NCI-H1694 treated with DMSO at 0.1 percent for 48 hours (cell line): ENCODE results near the gene PNMA8B.
"Not testable (repeated sequence)": the region's sequence is repeated elsewhere in the genome, so short reads cannot be mapped to it uniquely, and the experiment has no call there.

Experiments used
- DNase-seq: peaks from one replicate; lab custom pipeline; 2025; lab: John Stamatoyannopoulos, UW

The PNMA8B gene

DNA sequence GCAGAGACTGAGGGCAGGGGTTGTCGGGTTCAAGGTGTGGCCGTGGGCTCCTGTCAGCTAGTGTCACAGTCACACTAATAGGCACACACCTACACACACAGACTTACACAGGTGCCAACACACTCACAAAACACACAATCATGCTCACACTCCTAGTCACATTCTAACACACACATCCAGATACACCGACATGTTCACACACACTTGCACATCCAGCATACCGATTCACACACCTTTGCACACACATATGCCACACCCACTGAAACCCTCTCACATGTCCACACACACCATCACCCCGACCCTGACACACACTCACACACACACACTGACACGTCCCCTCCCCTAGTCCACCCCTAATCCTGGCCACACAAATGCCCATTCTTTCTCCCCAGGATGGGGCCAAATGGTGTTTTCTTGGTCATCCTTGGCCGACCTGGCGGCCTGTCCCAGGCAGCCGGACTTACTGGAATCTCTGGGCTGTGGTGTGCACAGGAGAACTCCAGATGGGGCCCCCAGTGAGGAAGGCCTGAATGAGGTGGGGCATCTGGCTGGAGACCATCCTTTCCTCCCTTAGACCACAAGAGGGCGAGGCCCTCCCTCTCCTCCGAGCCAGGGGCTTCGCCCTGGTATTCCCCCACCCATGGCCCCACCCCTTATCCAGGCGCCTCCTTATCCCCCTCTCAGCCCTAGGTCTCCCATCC is 19.1 kb upstream of the PNMA8B start:
- DNase-seq, result no peak

DNA sequence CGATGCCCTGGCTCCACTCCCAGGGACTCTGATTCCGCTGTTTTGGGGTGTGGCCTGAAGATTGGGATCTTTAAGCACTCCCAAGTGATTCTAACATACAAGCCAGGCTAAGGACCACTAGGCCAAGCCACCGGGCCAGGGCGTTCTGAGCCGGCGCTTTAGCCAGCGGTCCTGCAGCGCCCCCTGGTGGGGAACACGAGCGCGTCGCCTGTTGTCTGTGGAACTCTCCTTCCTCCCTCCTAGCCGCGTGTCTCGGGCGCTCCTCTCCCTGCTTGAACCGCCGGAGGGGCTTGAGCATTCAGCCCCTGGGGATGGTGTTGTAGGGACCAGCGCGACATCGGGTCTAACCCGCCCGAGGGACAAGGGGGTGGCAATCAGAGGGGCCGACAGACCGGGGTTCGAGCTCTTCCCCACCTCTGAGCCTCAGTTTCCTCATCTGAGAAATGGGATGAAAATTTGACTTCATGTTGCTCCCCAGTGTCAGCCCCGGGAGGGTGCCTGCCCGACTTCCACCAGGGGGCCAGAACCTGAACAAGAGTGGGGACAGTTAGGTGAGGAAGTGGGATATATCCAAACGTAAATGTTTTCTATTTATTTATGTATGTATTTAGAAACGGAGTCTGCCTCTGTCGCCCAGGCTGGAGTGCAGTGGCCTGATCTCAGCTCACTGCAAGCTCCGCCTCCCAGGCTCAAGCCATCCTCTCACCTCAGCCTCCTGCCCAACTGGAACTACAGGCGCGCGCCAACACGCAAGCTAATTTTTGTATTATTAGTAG is 18.0 kb upstream of the PNMA8B start:
- DNase-seq, result peak; percentile 67

GRCh38 chr19:46511237-46511636 is 15.6 kb upstream of the PNMA8B start:
- no peak for DNase-seq

- no peak for DNase-seq
These were observed 12.5 kb upstream of the PNMA8B start for GRCh38 chr19:46508206-46508605.

DNA sequence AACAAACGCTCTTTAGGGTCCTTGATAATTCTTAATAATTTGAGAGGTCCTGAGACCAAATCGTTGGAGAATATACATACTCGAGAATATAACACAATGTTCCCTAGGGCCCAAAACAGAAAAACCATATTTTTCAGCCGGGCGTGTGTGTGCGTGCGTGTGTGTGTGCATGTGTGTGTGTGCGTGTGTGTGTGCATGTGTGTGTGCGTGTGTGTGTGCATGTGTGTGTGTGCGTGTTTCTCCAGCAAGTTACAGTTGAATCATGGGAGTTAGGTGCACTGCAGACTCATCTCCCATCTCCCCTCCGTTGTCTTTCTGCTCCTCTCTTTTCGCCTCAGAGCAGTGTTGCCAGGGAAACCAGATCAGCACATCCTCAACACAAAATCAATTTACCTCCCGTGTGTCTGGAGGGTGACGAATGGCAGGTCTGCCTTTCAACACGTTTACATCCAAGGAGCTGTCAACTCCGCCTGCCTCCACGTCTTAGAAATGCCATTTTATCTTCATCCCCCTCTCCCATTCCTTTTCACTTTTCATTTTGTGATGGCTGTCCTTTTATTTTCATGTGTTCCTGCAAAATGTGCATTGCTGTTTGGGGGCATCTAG is 8.3 kb upstream of the PNMA8B start:
- DNase-seq, result no peak

DNA sequence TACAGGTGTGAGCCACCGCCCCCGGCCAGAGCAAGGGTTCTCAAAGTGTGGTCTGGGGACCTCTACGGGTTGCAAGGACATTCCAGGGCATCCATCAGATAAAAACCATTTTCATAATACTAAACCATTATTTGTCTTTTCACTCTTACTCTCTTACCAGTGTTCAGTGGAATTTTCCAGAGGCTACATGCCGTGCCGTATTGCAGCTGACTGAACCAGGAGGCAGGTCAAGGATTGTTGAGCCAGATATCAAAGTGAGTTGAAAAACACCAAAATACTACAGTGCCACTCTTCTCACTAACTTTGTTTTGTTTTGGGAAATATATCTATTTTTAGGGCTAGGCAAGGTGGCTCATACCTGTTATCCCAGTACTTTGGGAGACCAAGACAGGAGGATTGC is 7.2 kb upstream of the PNMA8B start:
- no peak for DNase-seq

GRCh38 chr19:46499692-46500091 is 4.0 kb upstream of the PNMA8B start:
- DNase-seq, result no peak

- no peak for DNase-seq
These were observed 2.1 kb upstream of the PNMA8B start for GRCh38 chr19:46497773-46498172.

- DNase-seq, result not testable (repeated sequence)
These were observed 1.2 kb upstream of the PNMA8B start for GRCh38 chr19:46496886-46497285.

- DNase-seq, result no peak
These were observed 637 bp upstream of the PNMA8B start for GRCh38 chr19:46496304-46496703.

GRCh38 chr19:46494941-46495785 is 504 bp downstream of the PNMA8B start:
- no peak for DNase-seq

DNA sequence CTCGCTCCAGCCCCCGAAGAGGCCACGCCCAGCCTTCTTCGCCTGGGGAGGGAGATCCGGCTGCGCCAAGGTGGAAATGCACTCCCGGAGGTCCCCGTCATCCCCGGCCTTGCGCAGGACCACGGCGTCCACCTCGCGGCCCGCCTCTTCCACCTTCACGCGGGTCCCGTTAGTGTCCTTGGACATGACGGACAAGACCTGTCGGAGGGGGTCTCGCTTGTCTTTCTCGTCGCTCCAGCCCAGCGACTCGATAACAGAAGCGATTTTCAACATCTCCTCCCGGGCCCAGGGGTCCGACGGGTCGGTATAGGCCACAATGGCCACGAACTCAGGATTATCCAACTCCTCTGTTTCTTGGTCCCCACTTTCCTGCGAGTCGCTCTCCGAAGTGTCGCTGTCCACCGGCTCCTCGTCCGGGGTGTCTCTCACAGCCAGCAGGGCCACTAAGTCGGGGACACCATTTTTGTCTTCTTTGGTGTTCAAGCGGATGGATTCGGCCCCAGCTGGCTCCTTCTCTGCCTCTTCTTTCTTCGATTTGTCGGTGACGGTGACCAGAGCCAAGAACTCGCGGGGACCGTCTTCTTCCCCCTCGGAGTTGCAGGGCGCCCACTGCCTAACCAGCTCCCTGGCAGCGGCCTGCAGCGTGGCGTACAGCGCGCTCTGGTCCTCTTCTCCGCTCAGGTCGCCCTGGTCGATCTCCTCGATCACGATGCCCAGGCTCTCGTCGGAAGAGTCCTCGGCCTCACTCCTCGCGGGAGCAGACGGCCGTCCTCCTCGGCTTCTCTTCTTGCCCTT is 1.3 kb downstream of the PNMA8B start:
- no peak for DNase-seq

GRCh38 chr19:46493236-46494145 is 2.2 kb downstream of the PNMA8B start:
- no peak for DNase-seq

GRCh38 chr19:46492841-46493235 is 2.8 kb downstream of the PNMA8B start:
- DNase-seq, result no peak

GRCh38 chr19:46491975-46492682 is 3.5 kb downstream of the PNMA8B start:
- no peak for DNase-seq

DNA sequence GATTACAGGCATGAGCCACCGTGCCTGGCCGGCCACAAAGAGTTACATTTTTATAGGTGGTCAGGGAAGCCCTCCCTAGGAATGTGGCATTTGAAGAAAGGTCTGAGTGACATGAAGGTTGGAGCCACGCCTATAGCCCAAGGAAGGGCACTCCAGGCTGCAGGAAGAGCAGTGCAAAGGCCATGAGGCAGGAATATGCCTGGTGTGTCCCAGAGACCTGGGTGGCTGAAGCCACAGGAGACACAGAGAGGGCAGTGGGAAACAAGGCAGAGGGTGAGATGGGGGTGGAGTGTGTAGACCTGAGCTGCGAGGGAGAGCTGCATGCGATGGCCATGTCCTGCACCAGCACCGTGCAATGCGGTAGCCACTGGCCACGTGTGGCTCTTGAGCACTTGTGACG is 4.9 kb downstream of the PNMA8B start:
- DNase-seq, result no peak

DNA sequence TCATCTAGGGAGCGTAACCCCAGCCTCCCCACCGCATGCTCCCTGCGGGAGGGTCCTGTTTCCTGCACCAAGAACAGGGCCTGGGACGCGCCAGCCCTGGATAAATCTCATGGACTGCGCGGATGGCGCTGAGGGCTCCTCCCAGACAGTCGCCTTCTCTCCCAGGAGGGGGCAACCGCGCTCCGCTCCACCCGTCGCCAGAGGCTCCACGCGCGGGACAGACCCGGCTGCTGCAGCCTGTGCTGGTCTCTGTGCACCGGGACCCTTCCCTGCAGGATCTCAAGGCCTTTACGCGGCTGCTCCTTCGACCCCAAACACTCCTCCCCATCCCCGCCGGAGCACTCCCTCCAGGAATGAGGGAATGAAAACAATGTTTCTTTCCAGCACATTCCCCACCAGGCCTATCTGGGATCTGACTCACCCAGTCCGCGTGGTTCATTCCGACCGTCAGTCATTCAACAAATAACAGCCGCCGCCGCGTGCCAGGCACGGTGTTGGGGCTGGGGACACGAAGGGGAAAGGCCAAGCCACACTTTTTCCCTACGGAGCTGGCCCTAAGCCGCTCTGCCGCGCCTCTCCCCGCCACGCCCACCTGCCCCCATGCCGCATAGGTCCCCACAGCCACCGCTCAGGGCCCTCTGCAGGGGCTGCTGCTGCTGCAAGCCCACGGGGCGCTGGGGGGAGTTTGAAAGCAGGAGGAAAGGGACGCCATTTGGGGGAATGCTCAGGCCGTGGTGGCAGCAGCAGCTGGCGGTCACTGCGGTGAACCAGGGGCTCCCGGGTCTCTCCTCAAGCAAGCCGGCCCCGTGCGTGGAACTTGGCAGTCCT is 6.0 kb downstream of the PNMA8B start:
- no peak for DNase-seq

DNA sequence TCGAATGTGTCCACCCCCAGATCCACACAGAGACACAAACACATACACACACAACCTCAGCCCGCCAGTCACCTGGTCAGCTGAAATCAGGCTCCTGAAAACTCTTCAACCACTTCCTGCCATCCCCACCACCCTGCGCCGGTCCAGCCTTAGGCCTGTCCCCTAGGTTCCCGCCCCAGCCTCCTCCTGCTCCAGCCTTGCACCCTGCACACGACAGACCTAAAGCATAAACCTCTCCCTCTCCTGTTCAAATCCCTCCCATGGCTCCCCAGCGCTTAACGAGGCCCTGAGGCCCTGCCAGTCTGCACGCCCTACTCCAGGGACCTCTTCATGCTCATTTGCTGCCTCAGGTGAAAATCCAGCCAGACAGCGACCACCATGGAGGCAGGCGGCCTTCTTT is 7.1 kb downstream of the PNMA8B start:
- DNase-seq, result no peak
